BLaER1 (cell line): ENCODE data around the gene C9.
"Not testable (repeated sequence)": the region's sequence is repeated elsewhere in the genome, so short reads cannot be mapped to it uniquely, and the experiment has no call there.

Experiments used
- H3K27ac ChIP-seq: shearing (Covaris generic); formaldehyde crosslinking; 2 replicates; pipeline ENCODE4 v1.8.1; 2022
- H3K27me3 ChIP-seq: shearing (Covaris generic); formaldehyde crosslinking; 2 replicates; pipeline ENCODE4 v1.8.1; 2022
- H3K36me3 ChIP-seq: shearing (Covaris generic); formaldehyde crosslinking; 2 replicates; pipeline ENCODE4 v1.8.1; 2022
- H3K4me1 ChIP-seq: shearing (Covaris generic); formaldehyde crosslinking; 2 replicates; pipeline ENCODE4 v1.8.1; 2022
- H3K4me2 ChIP-seq: shearing (Covaris generic); formaldehyde crosslinking; 2 replicates; pipeline ENCODE4 v1.8.1; 2022
- H3K4me3 ChIP-seq: shearing (Covaris generic); formaldehyde crosslinking; 2 replicates; pipeline ENCODE4 v1.8.1; 2022
- H3K9ac ChIP-seq: shearing (Covaris generic); formaldehyde crosslinking; 2 replicates; pipeline ENCODE4 v1.8.1; 2022
- H3K9me3 ChIP-seq: shearing (Covaris generic); formaldehyde crosslinking; 2 replicates; pipeline ENCODE4 v1.8.1; 2022
- H4K20me1 ChIP-seq: shearing (Covaris generic); formaldehyde crosslinking; 2 replicates; pipeline ENCODE4 v1.8.1; 2022
- Cebpa-rat ChIP-seq: shearing (Covaris generic); IDR thresholded peaks from 2 replicates; pipeline ENCODE4 v1.8.1; 2022

C9 gene

GRCh38 chr5:39337252-39337915 lies 26.9 kb downstream of the C9 start:
- no peak overlapping the region for H3K9ac ChIP-seq
- H3K4me3 ChIP-seq: no peak overlapping the region
- no peak overlapping the region for H3K4me2 ChIP-seq
- no peak for TF ChIP-seq Cebpa-rat
- H3K36me3 ChIP-seq: no peaks in the 10 kb centered on the region
- no peaks in the 10 kb centered on the region for H3K4me1 ChIP-seq
- no peaks in the 10 kb centered on the region for H3K27me3 ChIP-seq
- H3K27ac ChIP-seq: no peak overlapping the region
- peaks cover 7% of the 10 kb centered on the region; the same call in 1 of the 2 replicates for H3K9me3 ChIP-seq
- no peaks in the 10 kb centered on the region for H4K20me1 ChIP-seq

DNA sequence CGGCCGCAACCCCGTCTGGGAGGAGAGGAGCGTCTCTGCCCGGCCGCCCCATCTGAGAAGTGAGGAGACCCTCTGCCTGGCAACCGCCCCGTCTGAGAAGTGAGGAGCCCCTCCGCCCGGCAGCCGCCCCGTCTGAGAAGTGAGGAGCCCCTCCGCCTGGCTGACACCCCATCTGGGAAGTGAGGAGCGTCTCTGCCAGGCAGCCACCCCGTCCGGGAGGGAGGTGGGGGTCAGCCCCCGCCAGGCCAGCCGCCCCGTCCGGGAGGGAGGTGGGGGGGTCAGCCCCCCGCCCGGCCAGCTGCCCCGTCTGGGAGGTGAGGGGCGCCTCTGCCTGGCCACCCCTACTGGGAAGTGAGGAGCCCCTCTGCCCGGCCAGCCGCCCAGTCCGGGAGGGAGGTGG lies 30.0 kb downstream of the C9 start:
- not testable (repeated sequence) for H3K36me3 ChIP-seq, H3K4me1 ChIP-seq, H3K9me3 ChIP-seq, H3K27ac ChIP-seq, H3K4me2 ChIP-seq, H4K20me1 ChIP-seq, H3K27me3 ChIP-seq, H3K9ac ChIP-seq, H3K4me3 ChIP-seq

DNA sequence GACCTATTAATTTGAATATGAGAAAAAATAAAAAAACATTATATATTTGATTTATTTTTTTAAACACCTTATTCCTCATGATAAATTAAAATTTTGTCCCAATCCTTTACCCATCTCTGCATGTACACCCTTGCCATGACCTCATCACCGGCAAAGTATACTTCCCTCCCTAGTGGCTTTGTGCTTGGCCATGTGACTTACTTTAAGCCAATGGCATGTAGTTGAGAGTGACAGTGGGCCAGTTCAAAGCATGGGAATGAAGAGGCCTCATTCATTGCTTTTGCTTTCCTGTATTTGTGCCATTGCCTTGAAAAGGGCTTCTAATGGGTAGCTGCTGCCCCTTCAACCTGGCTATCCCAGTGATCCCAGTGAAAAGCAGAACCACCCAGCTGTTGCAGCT lies 31.2 kb downstream of the C9 start:
- Histone ChIP-seq H3K36me3 (no peaks in the 10 kb centered on the region), H3K9ac (no peak overlapping the region), H4K20me1 (no peaks in the 10 kb centered on the region), H3K27ac (no peak overlapping the region), H3K27me3 (no peaks in the 10 kb centered on the region), H3K4me3 (no peak overlapping the region), H3K4me1 (no peaks in the 10 kb centered on the region), H3K9me3 (peaks cover 7% of the 10 kb centered on the region; the same call in 1 of the 2 replicates), H3K4me2 (no peak overlapping the region)
- TF ChIP-seq Cebpa-rat: no peak

DNA sequence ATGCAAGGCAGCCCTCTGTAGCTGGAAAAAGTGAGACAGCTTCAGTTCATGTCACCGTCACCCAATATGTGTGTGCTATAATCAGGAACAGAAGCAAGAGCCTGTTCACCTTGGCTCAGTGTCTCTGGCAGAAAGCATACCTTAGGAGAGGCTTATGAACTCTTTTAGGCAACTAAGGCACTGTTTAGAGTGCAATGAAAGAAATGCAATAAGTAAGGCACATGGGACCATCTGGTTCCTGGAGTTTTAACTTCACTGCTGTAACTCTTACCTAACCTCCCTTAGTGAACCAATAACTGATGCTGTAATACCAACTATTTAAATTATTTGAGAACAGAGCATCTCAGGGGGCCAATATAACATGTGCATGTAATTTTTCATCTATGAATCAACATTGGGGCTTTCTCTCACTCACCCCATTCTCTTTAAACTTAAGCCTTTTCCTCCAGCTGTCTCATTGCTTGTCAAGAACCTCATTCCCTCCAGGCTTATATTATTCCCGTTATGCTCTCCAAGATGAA lies 32.4 kb downstream of the C9 start:
- H3K4me3 ChIP-seq: no peak overlapping the region
- no peak overlapping the region for H3K9ac ChIP-seq
- H3K9me3 ChIP-seq: peaks cover 7% of the 10 kb centered on the region; the same call in 1 of the 2 replicates
- no peaks in the 10 kb centered on the region for H4K20me1 ChIP-seq
- H3K27ac ChIP-seq: no peak overlapping the region
- no peak for TF ChIP-seq Cebpa-rat
- no peaks in the 10 kb centered on the region for H3K36me3 ChIP-seq
- no peaks in the 10 kb centered on the region for H3K27me3 ChIP-seq
- no peak overlapping the region for H3K4me2 ChIP-seq
- no peaks in the 10 kb centered on the region for H3K4me1 ChIP-seq

DNA sequence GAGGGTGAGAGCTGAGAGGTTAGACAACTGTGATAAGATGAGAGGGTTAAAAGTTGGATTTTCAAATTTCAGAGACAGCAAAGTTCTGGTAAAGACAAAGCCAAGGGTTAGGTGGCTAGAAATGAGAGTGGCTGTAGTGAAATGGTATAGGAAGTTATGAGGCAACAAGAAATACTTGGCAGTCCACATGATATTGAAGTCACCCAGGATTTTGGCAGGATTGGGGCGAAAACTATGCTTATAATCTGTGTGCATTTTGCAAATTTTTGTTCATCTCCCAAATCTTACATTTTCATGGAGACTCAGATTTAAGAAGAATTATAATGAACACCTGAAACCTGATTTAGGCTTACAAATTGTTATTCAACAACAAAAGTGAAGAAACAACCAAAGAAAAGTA lies 35.6 kb downstream of the C9 start:
- H3K4me2 ChIP-seq: no peak overlapping the region
- no peak for TF ChIP-seq Cebpa-rat
- H3K27ac ChIP-seq: no peak overlapping the region
- H3K4me3 ChIP-seq: no peak overlapping the region
- H3K9me3 ChIP-seq: peaks cover 7% of the 10 kb centered on the region; the same call in 1 of the 2 replicates
- no peaks in the 10 kb centered on the region for H3K36me3 ChIP-seq
- no peaks in the 10 kb centered on the region for H3K27me3 ChIP-seq
- H3K4me1 ChIP-seq: no peaks in the 10 kb centered on the region
- H4K20me1 ChIP-seq: no peaks in the 10 kb centered on the region
- no peak overlapping the region for H3K9ac ChIP-seq

GRCh38 chr5:39323542-39323941 lies 40.8 kb downstream of the C9 start:
- Histone ChIP-seq H3K4me2 (no peak overlapping the region), H3K27ac (no peak overlapping the region), H3K4me1 (no peaks in the 10 kb centered on the region), H3K4me3 (no peak overlapping the region), H4K20me1 (no peaks in the 10 kb centered on the region), H3K9ac (no peak overlapping the region), H3K9me3 (no peaks in the 10 kb centered on the region), H3K36me3 (no peaks in the 10 kb centered on the region), H3K27me3 (no peaks in the 10 kb centered on the region)
- TF ChIP-seq Cebpa-rat: no peak

- Histone ChIP-seq H3K9me3 (no peaks in the 10 kb centered on the region), H3K27ac (no peak overlapping the region), H3K4me1 (no peaks in the 10 kb centered on the region), H3K27me3 (no peaks in the 10 kb centered on the region), H3K36me3 (no peaks in the 10 kb centered on the region), H3K4me2 (no peak overlapping the region), H4K20me1 (no peaks in the 10 kb centered on the region), H3K4me3 (no peak overlapping the region), H3K9ac (no peak overlapping the region)
- TF ChIP-seq Cebpa-rat: no peak
Measured at GRCh38 chr5:39319395-39319794, 44.9 kb downstream of the C9 start.

DNA sequence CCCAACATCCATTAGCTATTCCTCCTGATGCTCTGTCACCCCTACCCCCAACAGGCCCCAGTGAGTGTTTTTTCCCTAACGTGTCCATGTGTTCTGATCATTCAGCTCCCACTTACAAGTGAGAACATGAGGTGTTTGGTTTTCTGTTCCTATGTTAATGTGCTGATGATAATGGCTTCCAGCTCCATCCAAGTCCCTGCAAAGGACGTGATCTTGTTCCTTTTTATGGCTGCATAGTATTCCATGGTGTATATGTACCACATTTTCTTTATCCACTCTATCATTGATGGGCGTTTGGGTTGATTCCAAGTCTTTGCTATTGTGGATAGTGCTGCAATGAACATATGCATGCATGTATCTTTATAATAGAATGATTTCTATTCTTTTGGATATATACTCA lies 47.8 kb downstream of the C9 start:
- not testable (repeated sequence) for H3K4me3 ChIP-seq, H3K9ac ChIP-seq, H3K4me2 ChIP-seq, H3K4me1 ChIP-seq, H3K9me3 ChIP-seq, H3K27ac ChIP-seq, H4K20me1 ChIP-seq, H3K36me3 ChIP-seq, H3K27me3 ChIP-seq

DNA sequence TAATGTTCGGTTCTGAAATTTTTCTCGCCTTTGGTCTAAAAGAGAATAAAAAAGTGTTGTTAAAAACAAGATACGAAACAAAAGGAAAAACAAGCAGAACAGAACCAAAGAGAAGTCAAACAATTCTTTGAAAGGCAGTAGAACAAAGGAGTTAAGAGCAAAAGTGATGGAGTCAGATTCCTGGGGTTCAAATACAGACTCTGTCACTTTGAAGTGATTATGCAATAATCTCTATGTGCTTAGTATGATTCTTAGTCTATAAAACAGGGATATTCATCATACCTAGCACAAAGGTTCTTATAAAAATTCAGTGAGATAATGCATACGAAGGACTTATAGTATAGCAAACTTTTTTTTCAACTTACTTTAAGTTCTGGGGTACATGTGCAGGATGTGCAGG lies 48.3 kb downstream of the C9 start:
- H3K4me3 ChIP-seq: no peak overlapping the region
- no peaks in the 10 kb centered on the region for H3K4me1 ChIP-seq
- H3K9me3 ChIP-seq: no peaks in the 10 kb centered on the region
- TF ChIP-seq Cebpa-rat: no peak
- H3K9ac ChIP-seq: no peak overlapping the region
- H3K4me2 ChIP-seq: no peak overlapping the region
- no peaks in the 10 kb centered on the region for H3K27me3 ChIP-seq
- H4K20me1 ChIP-seq: no peaks in the 10 kb centered on the region
- no peak overlapping the region for H3K27ac ChIP-seq
- no peaks in the 10 kb centered on the region for H3K36me3 ChIP-seq

DNA sequence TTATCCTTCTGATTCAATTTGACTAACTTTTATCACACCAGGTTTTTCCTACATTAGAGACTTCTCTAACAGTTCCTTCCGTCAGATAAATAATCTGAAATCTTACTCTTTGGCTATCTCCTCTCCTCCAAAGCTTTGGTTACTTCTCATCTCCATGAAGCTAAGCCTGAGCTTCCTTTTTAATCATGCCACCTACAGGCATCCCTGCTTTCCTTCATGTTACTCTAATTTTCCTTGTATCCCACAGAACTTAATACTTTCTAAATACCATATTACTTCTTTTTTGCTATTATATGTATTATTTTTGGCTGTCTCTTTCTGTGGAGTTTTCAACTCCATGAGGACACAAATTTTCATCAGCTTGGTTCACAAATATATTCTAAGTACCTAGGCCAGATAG lies 49.7 kb downstream of the C9 start:
- H3K9me3 ChIP-seq: no peaks in the 10 kb centered on the region
- H3K4me3 ChIP-seq: no peak overlapping the region
- H4K20me1 ChIP-seq: no peaks in the 10 kb centered on the region
- no peak overlapping the region for H3K4me2 ChIP-seq
- no peaks in the 10 kb centered on the region for H3K36me3 ChIP-seq
- no peak overlapping the region for H3K9ac ChIP-seq
- TF ChIP-seq Cebpa-rat: no peak
- H3K27ac ChIP-seq: no peak overlapping the region
- no peaks in the 10 kb centered on the region for H3K4me1 ChIP-seq
- no peaks in the 10 kb centered on the region for H3K27me3 ChIP-seq

- H3K9ac ChIP-seq: no peak overlapping the region
- no peak for TF ChIP-seq Cebpa-rat
- H3K9me3 ChIP-seq: no peaks in the 10 kb centered on the region
- H3K36me3 ChIP-seq: no peaks in the 10 kb centered on the region
- no peaks in the 10 kb centered on the region for H3K4me1 ChIP-seq
- no peak overlapping the region for H3K4me2 ChIP-seq
- no peak overlapping the region for H3K4me3 ChIP-seq
- no peaks in the 10 kb centered on the region for H3K27me3 ChIP-seq
- no peaks in the 10 kb centered on the region for H4K20me1 ChIP-seq
- no peak overlapping the region for H3K27ac ChIP-seq
Measured at GRCh38 chr5:39309534-39309933, 54.8 kb downstream of the C9 start.
